GM23248 (cell line): ENCODE data around the gene E2F1.

Source experiments
- EZH2 ChIP-seq: fragments of 200-600 bp; sonication (generic); IDR thresholded peaks from 2 replicates; pipeline ENCODE4 v1.6.1; 2018; ENCODE audit warnings: antibody characterized with exemption, mild to moderate bottlenecking; ENCODE audit not compliant: insufficient read depth, poor library complexity, severe bottlenecking
- EZH2phosphoT487 ChIP-seq: fragments of 200-600 bp; sonication (generic); IDR thresholded peaks from 2 replicates; pipeline ENCODE4 v1.6.1; 2018; ENCODE audit warnings: antibody characterized with exemption, moderate library complexity, mild to moderate bottlenecking, low read depth; ENCODE audit not compliant: insufficient read depth

- TF ChIP-seq EZH2 (no peak), EZH2phosphoT487 (no peak)
Observed at GRCh38 chr20:33704197-33704924, 18.2 kb upstream of the E2F1 start.
